Measurements from ENCODE around the gene ARHGAP24.

- TF ChIP-seq SUZ12 (IDR thresholded peaks at IDR 0.05) (no peak), LEF1 (IDR thresholded peaks at IDR 0.05; ENCODE audit: borderline replicate concordance) (no peak), HDGF (IDR thresholded peaks at IDR 0.05; ENCODE audit: borderline replicate concordance) (no peak), FOXK2 (IDR thresholded peaks at IDR 0.05) (no peak), FOXA1 (IDR thresholded peaks at IDR 0.05) (no peak), SP1 (IDR thresholded peaks at IDR 0.05) (no peak), CTBP1 (IDR thresholded peaks at IDR 0.05; ENCODE audit: borderline replicate concordance) (no peak), TARDBP (IDR thresholded peaks at IDR 0.05) (no peak), FOXM1 (IDR thresholded peaks at IDR 0.05; ENCODE audit: borderline replicate concordance) (no peak), NFRKB (IDR thresholded peaks at IDR 0.05) (no peak)
- TF ChIP-seq, protein P1, sequence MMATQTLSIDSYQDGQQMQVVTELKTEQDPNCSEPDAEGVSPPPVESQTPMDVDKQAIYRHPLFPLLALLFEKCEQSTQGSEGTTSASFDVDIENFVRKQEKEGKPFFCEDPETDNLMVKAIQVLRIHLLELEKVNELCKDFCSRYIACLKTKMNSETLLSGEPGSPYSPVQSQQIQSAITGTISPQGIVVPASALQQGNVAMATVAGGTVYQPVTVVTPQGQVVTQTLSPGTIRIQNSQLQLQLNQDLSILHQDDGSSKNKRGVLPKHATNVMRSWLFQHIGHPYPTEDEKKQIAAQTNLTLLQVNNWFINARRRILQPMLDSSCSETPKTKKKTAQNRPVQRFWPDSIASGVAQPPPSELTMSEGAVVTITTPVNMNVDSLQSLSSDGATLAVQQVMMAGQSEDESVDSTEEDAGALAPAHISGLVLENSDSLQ (IDR thresholded peaks at IDR 0.05): no peak
Measured at GRCh38 chr4:85474356-85474755, 594 bp upstream of the ARHGAP24 start.
